ENCODE results near the gene SLC18B1. TPM values are rescaled to one million over a fixed set of nuclear protein-coding genes. Genes with fewer than 3 reads are reported as not detected.

Gene SLC18B1
- total RNA-seq, 4 donors from 2014 or later, result 0.51 to 38.7 (median 8.0) TPM

- no peak overlapping the region for H3K27ac ChIP-seq
- no peaks in the 10 kb centered on the region for H3K36me3 ChIP-seq
- no peaks in the 10 kb centered on the region for H3K27me3 ChIP-seq
- no peaks in the 10 kb centered on the region for H3K9me3 ChIP-seq
- H3K4me1 ChIP-seq, result no peaks in the 10 kb centered on the region
- intact Hi-C loops (cut with DNase I; ENCODE audit: low total_unique reads), result no loop called here
- no peak for DNase-seq
- H3K4me3 ChIP-seq, result no peak overlapping the region
- TF ChIP-seq, protein P1, sequence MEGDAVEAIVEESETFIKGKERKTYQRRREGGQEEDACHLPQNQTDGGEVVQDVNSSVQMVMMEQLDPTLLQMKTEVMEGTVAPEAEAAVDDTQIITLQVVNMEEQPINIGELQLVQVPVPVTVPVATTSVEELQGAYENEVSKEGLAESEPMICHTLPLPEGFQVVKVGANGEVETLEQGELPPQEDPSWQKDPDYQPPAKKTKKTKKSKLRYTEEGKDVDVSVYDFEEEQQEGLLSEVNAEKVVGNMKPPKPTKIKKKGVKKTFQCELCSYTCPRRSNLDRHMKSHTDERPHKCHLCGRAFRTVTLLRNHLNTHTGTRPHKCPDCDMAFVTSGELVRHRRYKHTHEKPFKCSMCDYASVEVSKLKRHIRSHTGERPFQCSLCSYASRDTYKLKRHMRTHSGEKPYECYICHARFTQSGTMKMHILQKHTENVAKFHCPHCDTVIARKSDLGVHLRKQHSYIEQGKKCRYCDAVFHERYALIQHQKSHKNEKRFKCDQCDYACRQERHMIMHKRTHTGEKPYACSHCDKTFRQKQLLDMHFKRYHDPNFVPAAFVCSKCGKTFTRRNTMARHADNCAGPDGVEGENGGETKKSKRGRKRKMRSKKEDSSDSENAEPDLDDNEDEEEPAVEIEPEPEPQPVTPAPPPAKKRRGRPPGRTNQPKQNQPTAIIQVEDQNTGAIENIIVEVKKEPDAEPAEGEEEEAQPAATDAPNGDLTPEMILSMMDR (IDR thresholded peaks at IDR 0.05), result no peak
- TF ChIP-seq POLR2A (IDR thresholded peaks at IDR 0.05), result no peak
Observed at GRCh38 chr6:132763269-132763668, 35.2 kb downstream of the SLC18B1 start.

DNA sequence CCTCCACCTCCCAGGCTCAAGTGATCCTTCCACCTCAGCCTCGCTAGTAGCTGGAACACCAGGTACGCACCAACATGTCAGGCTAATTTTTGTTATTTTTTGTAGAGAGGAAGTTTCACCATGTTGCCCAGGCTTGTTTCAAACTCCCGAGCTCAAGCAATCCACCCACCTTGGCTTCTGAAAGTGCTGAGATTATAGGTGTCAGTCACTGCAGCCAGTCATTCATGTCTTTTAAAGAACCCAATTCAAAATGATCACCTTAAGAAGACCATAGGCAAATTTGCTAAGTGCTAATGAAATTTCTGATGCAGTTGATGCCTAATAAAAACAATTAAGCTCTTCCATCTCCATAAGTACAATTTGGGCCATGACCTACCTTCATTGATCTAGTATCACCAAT is 38.2 kb downstream of the SLC18B1 start:
- H3K27me3 ChIP-seq, result no peaks in the 10 kb centered on the region
- no peaks in the 10 kb centered on the region for H3K9me3 ChIP-seq
- intact Hi-C loops (cut with DNase I; ENCODE audit: low total_unique reads), result no loop called here
- H3K36me3 ChIP-seq, result no peaks in the 10 kb centered on the region
- H3K4me3 ChIP-seq, result no peak overlapping the region
- H3K4me1 ChIP-seq, result no peaks in the 10 kb centered on the region
- DNase-seq, result no peak
- no peak overlapping the region for H3K27ac ChIP-seq
- TF ChIP-seq, protein P1 (IDR thresholded peaks at IDR 0.05), result no peak
- no peak for TF ChIP-seq POLR2A (IDR thresholded peaks at IDR 0.05)

GRCh38 chr6:132758689-132759088 is 39.7 kb downstream of the SLC18B1 start:
- DNase-seq, result no peak
- Histone ChIP-seq H3K4me1 (no peaks in the 10 kb centered on the region), H3K4me3 (no peak overlapping the region), H3K36me3 (no peaks in the 10 kb centered on the region), H3K27me3 (no peaks in the 10 kb centered on the region), H3K9me3 (no peaks in the 10 kb centered on the region), H3K27ac (no peak overlapping the region)
- TF ChIP-seq POLR2A (IDR thresholded peaks at IDR 0.05), result no peak
- TF ChIP-seq, protein P1 (IDR thresholded peaks at IDR 0.05), result no peak
- intact Hi-C loops (cut with DNase I; ENCODE audit: low total_unique reads), result no loop called here

- intact Hi-C loops (cut with DNase I; ENCODE audit: low total_unique reads), result no loop called here
- H3K9me3 ChIP-seq, result no peaks in the 10 kb centered on the region
- TF ChIP-seq POLR2A (IDR thresholded peaks at IDR 0.05), result no peak
- TF ChIP-seq, protein P1 (IDR thresholded peaks at IDR 0.05), result no peak
Observed at GRCh38 chr6:132752255-132752654, 46.2 kb downstream of the SLC18B1 start.

DNA sequence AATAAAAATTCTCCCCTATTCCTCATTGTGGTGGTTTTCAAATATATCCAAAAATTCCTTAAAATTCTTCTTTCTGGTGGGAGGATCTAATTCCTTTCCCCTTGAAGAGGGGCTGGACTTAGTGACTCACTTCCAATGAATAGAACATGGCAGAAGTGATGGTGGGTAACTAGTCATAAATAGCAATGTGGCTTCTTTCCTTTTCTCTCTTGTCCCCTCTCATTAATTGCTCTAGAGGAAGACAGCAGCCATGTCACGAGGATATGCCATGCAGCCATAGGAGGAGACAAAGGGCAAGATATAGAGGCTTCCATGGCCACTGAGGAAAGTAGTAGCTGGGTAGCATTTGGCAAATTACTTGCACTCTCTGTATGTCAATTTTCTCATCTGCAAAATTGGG is 46.6 kb downstream of the SLC18B1 start:
- no peaks in the 10 kb centered on the region for H3K27me3 ChIP-seq
- H3K4me3 ChIP-seq, result no peak overlapping the region
- no peak overlapping the region for H3K27ac ChIP-seq
- intact Hi-C loops (cut with DNase I; ENCODE audit: low total_unique reads), result no loop called here
- no peaks in the 10 kb centered on the region for H3K36me3 ChIP-seq
- no peaks in the 10 kb centered on the region for H3K4me1 ChIP-seq
- no peaks in the 10 kb centered on the region for H3K9me3 ChIP-seq
- TF ChIP-seq POLR2A (IDR thresholded peaks at IDR 0.05), result no peak
- TF ChIP-seq, protein P1 (IDR thresholded peaks at IDR 0.05), result no peak
- no peak for DNase-seq

More at GRCh38 chr6:132752255-132752654, 46.2 kb downstream of the SLC18B1 start:
- no peak for DNase-seq
- H3K27ac ChIP-seq, result no peak overlapping the region
- H3K4me3 ChIP-seq, result no peak overlapping the region
- no peaks in the 10 kb centered on the region for H3K36me3 ChIP-seq
- H3K27me3 ChIP-seq, result no peaks in the 10 kb centered on the region
- no peaks in the 10 kb centered on the region for H3K4me1 ChIP-seq
